Stimulated activated CD4-positive, alpha-beta T cell treated with anti-CD3 and anti-CD28 coated beads, Interleukin-1b, Interleukin-23, amount 100 ng/mL, for 24 hours (primary cell): ENCODE data around the gene MPRIP.

Experiments used
- DNase-seq, 4 experiments: peaks; one replicate each; pipeline ENCODE4 v3.0.0-alpha.2; 2020; ENCODE audit warnings: low read depth in 4 of 4, low spot score in 1 of 4

MPRIP gene

DNA sequence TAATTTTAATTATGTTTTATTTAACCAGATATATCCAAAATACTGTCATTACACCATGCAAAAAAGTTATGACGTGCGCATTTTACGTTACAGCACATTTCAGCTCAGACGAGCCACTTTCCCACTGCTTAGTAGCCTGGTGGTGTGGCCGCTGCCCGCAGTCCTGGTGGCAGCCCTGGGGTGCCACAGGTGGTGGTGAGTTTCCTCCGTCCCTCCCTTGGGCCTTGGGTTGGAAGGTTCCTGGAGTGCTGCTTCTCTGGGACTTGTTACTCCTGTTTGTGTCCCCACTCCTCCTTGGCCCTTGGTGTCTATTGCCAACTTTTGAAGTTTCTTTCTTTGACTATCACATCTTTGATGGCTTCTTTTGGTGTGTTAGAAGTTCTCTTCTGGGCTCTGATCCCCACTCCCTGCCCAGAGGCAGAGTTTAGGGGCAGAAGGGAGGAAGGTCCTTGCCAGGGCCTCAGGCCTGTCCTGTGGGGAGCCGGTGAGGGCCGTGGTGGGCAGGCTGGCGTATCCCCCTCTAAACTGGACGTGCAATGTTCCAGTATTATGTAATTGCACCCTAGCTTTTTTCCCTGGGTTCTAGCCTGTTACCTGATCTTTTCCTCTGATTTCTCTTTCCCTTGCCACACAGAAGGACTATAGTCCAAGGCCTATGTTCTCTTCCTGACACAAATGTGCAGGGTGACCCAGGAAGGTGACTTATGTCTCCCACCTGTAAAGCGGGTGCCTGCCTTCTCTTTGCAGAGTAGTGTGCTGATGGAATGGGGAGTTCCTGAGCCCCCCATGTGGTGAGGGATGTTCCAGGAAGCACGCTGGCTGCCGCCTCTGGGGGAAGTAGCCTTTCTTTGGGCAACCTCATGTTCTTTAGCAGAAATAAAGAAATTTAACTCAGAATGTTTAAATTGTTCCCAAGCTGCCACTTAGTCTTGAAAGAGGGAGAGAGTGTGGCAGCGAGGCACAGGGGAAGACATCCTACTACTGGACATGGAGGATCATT lies 8.4 kb downstream of the MPRIP start:
- DNase-seq: no peak

- DNase-seq: no peak
These were observed 9.1 kb downstream of the MPRIP start for GRCh38 chr17:17051380-17051779.

DNA sequence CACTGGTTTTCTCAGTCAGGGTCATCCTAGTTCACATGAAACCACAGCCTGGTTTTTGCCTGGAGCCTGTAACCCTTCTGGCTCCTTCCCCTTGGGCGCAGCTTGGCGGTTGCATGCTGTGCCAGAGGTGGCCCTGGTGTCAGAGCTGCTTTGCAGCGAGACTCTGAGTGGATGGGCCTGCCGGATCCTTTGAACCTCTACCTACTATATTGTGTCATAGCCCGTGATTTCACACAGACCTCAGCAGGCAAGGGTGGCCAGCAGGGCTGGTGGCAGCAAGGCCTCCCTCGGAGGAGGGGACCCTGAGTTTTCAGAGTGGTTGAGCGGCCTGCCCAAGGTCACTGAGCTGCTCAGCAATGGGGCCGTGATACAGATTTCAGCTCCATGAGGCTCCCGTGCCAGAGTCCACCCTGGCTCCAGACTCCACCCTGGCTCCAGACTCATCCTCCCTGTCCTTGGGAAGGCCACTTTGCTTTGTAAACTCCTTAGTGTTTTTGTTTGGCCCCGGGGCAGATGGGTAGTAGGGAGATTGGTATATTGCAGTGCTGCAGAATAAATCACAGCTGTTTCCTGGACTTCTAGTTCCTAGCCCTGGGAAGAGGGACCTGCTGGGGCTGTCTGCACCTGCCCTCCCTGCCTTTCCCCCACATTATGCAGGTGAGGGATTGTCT lies 9.7 kb downstream of the MPRIP start:
- DNase-seq: no peak

- DNase-seq: no peak
These were observed 10.4 kb downstream of the MPRIP start for GRCh38 chr17:17052462-17053221.

- DNase-seq: no peak
These were observed 11.5 kb downstream of the MPRIP start for GRCh38 chr17:17053446-17054379.

GRCh38 chr17:17054636-17055035 lies 12.4 kb downstream of the MPRIP start:
- DNase-seq: no peak

- DNase-seq: no peak
These were observed 13.3 kb downstream of the MPRIP start for GRCh38 chr17:17055286-17056155.

DNA sequence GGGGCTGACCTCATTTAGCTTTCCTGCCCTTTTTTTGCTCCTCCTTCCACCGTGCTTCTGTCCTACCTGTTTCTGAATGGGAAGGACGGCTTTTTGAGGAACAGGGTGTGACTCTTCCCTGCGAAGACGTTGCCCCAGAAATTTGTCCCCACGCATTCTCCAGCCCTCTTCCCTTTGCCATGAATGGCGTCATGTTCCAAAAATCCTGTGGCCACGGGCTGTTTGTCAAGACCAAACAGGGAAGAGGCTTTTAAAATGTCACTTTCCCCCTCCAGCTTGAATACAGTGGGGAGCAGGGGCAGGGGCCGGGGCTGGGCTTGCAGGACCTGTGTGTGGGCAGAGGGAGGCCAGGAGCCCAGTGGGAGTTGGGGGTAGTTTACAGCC lies 13.9 kb downstream of the MPRIP start:
- no peak for DNase-seq

DNA sequence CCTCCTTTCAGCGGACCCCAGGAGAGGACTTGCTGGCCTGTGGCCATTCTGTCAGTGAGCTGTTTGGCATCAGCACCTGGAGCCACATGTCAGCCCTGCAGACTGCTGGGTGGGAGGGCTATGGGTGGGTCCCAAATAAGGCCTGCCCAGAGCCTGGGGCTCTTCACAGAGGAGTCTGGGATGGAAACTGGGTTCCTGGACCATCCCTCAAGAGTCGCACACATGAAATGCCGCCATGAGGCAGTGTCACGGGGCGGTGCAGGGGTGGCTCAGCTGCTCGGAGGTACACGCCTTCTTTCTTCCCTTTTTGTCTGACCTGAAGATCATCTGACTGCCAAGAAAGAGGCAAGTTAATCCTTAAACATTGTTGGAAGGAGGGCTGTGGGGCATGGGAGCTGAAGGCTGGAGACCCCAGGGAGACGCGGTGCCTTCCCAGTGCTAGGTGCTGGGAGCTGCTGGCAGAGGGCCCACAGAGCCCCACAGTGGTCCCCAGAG lies 14.8 kb downstream of the MPRIP start:
- no peak for DNase-seq

- DNase-seq: no peak
These were observed 16.0 kb downstream of the MPRIP start for GRCh38 chr17:17058304-17058703.

- no peak for DNase-seq
These were observed 17.1 kb downstream of the MPRIP start for GRCh38 chr17:17059301-17059890.

GRCh38 chr17:17060001-17060922 lies 18.0 kb downstream of the MPRIP start:
- no peak for DNase-seq

- no peak for DNase-seq
These were observed 18.7 kb downstream of the MPRIP start for GRCh38 chr17:17060930-17061329.

DNA sequence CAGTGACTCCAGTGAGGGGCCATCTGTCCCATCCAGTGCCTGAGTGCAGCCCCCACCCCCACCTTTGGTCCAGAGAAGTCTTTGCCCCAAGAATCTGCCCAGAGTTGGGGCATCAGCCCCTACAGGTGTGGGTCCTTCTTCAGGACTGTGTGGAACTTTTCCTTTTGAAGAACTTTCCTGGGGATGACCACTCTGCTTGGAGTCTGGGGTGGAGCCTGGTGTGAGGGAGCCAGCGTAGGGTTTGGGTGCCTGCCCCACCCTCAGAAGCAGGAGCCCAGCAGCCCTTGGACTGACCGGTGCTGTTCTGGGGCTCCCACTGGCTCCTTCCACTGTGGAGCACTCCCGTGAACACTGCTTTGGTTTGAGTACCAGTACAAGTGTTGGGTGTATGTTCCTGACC lies 19.3 kb downstream of the MPRIP start:
- DNase-seq: no peak

GRCh38 chr17:17062356-17062755 lies 20.1 kb downstream of the MPRIP start:
- DNase-seq: no peak

- no peak for DNase-seq
These were observed 20.6 kb downstream of the MPRIP start for GRCh38 chr17:17062866-17063265.

DNA sequence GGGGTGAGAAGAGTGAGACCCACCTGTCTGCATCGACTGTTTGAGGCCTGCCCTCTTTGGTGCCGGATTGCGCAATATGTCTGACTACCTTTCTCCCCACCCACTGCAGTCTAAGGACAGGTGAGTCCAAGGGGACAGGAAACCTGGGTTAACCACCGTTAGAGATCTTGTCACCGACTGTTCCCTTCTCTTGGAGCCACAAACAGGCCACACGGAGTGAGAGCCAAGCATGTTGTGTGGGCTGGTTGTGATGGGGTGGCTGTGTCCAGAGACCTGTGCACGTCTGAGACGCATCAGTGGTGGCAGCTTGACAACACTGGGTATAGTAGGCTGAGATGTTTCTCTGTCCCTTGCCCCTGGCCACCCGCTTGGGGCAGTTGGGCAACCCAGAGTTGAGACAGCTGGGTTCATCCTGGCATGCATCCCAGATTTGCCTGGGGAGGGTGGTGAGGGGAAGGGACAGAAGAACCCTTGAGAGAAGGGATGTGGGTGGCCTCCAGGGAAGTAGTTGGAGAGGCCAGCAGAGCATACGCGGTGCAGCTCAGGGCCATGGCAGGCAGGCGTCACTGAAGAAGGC lies 21.4 kb downstream of the MPRIP start:
- no peak for DNase-seq

GRCh38 chr17:17064322-17064721 lies 22.1 kb downstream of the MPRIP start:
- no peak for DNase-seq
